Astrocyte of the spinal cord (primary cell): Measurements from ENCODE around the gene HLA-C.

Experiments used
- DNase-seq: peaks from one replicate; pipeline ENCODE4 v3.0.0; 2011; ENCODE audit warnings: low read depth, low spot score
- H3K4me3 ChIP-seq: 2 replicates; pipeline ENCODE4 v1.5.1; 2011; ENCODE audit warnings: low read depth, mild to moderate bottlenecking, low read length, moderate library complexity
- in situ Hi-C: cut with HindIII; loops from 2 replicates; pipeline ENCODE4 v1.10.0; 2017; ENCODE audit warnings: low sequenced_read_pairs
- TF ChIP-seq, protein P1 (sequence below): IDR thresholded peaks from 2 replicates; pipeline ENCODE4 v1.5.1; 2012; ENCODE audit warnings: low read depth, mild to moderate bottlenecking, low read length, inconsistent platforms

HLA-C gene

DNA sequence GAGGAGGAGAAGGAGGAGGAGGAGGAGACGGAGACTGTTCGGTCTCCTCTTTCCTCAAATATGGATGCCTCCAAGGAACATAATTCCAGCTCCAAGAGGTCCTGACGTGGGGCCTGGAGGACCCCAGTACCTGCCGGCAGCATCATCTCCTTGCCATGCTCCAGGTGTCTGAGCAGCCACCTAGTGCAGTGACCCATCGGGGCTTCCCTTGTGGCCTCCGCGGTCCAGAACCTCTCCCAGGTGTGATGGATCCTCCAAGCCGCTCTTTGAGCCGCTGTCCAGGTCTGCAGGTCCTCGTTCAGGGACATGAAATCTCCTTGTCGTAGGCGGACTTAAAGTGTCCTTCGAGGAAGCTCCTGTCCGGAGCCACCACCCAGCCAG lies 35.8 kb upstream of the HLA-C start:
- no peak overlapping the region for H3K4me3 ChIP-seq
- in situ Hi-C loops = no loop called here
- no peak for DNase-seq
- TF ChIP-seq, protein P1, sequence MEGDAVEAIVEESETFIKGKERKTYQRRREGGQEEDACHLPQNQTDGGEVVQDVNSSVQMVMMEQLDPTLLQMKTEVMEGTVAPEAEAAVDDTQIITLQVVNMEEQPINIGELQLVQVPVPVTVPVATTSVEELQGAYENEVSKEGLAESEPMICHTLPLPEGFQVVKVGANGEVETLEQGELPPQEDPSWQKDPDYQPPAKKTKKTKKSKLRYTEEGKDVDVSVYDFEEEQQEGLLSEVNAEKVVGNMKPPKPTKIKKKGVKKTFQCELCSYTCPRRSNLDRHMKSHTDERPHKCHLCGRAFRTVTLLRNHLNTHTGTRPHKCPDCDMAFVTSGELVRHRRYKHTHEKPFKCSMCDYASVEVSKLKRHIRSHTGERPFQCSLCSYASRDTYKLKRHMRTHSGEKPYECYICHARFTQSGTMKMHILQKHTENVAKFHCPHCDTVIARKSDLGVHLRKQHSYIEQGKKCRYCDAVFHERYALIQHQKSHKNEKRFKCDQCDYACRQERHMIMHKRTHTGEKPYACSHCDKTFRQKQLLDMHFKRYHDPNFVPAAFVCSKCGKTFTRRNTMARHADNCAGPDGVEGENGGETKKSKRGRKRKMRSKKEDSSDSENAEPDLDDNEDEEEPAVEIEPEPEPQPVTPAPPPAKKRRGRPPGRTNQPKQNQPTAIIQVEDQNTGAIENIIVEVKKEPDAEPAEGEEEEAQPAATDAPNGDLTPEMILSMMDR = no peak

DNA sequence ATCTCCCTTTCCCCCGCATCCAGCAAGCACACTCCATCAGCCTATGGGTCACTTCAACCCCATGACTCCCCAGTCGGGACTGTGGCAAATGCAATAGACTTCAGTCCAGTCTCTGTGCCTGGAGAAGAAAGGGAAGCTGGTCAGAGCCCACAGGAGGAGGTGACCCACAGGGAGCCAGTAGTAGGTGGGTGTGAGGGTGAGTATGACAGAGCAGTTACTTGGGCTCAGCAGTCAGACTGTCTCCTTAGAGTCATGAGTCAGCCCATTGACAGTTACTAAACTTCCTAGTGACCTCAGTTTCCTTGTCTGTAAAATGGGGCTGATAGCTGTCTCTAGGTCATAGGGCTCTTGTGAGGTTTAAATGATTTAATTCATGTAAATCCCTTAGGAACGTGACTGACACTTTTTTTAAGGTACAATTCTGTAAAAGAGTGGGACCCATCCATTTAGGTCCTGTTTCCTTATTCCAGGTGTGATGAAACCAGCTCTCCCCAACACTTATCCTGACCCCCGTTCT lies 33.9 kb upstream of the HLA-C start:
- TF ChIP-seq, protein P1 = no peak
- no peak for DNase-seq
- in situ Hi-C loops = no loop called here
- H3K4me3 ChIP-seq = no peak overlapping the region

DNA sequence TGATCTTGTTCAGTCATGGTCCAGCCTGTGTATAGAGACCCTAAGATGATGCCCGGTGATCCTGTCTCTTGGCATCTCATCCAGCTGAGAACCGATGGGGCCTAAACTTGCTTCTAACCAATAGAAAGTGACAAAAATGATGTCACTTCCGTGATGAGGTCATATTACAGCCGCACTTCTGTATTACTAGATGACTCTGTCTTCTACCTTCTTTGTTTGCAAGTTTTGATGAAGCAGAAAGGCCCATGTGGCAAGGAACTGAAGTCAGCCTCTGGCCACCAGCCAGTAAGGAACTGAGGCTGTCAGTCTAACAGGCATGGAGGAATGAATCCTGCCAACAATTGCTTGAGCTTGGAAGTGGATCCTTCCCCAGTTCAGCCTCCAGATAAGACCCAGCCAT lies 32.8 kb upstream of the HLA-C start:
- in situ Hi-C loops = no loop called here
- H3K4me3 ChIP-seq = no peak overlapping the region
- DNase-seq = no peak
- TF ChIP-seq, protein P1 = no peak

DNA sequence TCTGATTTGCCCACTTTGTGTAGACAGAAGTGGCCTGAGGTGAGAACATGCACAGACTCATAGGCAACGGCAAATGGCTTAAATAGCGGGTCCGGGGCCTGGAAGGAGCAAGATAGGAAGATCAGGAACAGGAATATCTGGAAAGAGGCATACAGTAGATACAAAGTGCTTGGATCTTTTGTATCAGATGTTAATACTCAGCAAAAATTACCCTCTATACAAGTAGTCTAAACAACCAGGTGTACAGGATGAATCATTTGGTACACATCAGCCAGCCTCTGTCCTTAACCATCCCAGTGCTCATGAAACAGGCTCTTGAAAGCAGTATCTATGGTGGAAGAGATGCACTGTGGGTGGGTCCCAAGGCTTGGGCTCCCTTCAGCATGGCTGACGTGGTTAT lies 28.9 kb upstream of the HLA-C start:
- H3K4me3 ChIP-seq = no peak overlapping the region
- TF ChIP-seq, protein P1 = no peak
- in situ Hi-C loops = no loop called here
- DNase-seq = no peak

DNA sequence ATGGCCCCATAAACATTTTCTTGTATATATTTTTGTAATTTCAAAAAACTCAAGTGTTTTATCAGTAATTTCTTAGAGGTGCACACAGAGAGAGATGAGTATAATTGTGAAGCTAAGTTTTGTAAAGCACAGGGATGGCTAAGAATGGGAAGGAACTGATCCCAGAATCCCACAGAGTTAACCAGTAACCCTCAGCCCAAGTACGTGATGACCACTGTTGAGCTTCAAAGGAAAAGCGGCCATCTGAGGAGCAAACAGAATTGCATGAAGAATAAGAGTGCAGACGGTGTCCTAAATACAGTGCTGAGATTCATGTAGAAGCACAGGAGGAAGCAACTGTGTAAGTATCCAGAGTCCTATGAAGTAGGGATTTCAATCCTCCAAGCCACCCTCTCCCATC lies 28.1 kb upstream of the HLA-C start:
- H3K4me3 ChIP-seq = no peak overlapping the region
- TF ChIP-seq, protein P1 = no peak
- in situ Hi-C loops = no loop called here
- no peak for DNase-seq

DNA sequence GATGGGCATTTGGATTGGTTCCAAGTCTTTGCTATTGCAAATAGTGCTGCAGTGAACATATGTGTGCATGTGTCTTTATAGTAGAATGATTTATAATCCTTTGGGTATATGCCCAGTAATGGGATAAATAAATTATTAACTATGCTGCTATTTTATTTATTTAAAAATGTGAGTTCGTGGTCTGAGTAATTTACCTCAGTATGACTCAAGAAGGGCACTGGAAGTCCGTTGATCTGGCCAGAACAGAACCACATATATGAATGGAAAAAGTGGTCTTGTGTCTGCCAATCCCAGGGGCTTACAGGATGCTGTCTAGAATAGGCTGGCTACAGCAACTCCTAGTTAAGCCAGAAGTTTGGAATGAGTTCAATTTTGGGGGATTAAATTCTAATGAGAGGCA lies 27.6 kb upstream of the HLA-C start:
- H3K4me3 ChIP-seq = no peak overlapping the region
- in situ Hi-C loops = no loop called here
- TF ChIP-seq, protein P1 = no peak

DNA sequence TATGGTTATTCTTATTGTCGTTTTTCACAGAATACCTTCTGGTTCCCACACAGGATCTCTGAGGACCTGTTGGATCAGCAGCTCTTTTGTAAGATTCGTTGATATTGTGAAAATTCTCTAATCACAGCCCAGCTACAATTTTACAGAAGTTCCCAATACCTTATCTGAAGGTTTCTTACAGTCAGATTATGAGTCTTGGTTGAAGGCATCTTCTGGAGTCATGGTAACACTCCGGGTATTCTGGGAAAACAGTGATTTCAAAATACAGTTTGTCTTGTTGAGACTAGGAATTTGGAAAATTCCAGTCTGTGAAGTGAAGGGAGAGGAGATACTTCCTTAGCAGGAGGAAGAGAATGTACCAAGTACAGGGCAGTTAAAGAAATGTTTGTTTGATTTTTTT lies 22.2 kb upstream of the HLA-C start:
- no peak for DNase-seq
- in situ Hi-C loops = no loop called here
- no peak overlapping the region for H3K4me3 ChIP-seq
- TF ChIP-seq, protein P1 = no peak

More for the DNA sequence above, 27.6 kb upstream of the HLA-C start:
- DNase-seq = no peak
